ENCODE data around the gene NAA20. TPM values are rescaled to one million over a fixed set of nuclear protein-coding genes. Genes with fewer than 3 reads are reported as not detected.

NAA20 gene
- total RNA-seq, 1 donor = 32.6 TPM

GRCh38 chr20:19991308-19991707 lies 25.9 kb upstream of the NAA20 start:
- no peak for DNase-seq (ENCODE audit: insufficient read length, low spot score, missing footprints)
- Histone ChIP-seq H3K9me3 (ENCODE audit: low read depth, low read length) (no peaks in the 10 kb centered on the region), H4K20me1 (ENCODE audit: insufficient read depth, low read length) (peaks cover 4% of the 10 kb centered on the region), H3K36me3 (ENCODE audit: insufficient read depth, low read length) (peaks cover 24% of the 10 kb centered on the region), H3K27ac (ENCODE audit: low read depth, low read length) (peak overlapping the region; percentile 95), H3K4me2 (ENCODE audit: insufficient read depth, low read length) (no peak overlapping the region), H3K4me3 (ENCODE audit: insufficient read depth, low read length) (no peak overlapping the region), H3K79me2 (ENCODE audit: insufficient read depth, low read length) (peaks cover 67% of the 10 kb centered on the region), H2AFZ (ENCODE audit: low read length) (no peak overlapping the region), H3K27me3 (ENCODE audit: insufficient read depth, low read length) (no peaks in the 10 kb centered on the region), H3K4me1 (ENCODE audit: insufficient read depth, low read length) (peaks cover 58% of the 10 kb centered on the region)
- no peak for TF ChIP-seq CTCF (IDR thresholded peaks at IDR 0.05; ENCODE audit: extremely low read depth, low read depth, low read length)

- Histone ChIP-seq H4K20me1 (ENCODE audit: insufficient read depth, low read length) (peaks cover under 1% of the 10 kb centered on the region), H3K4me1 (ENCODE audit: insufficient read depth, low read length) (peaks cover 53% of the 10 kb centered on the region), H3K27ac (ENCODE audit: low read depth, low read length) (peak overlapping the region; percentile 95), H3K27me3 (ENCODE audit: insufficient read depth, low read length) (no peaks in the 10 kb centered on the region), H3K36me3 (ENCODE audit: insufficient read depth, low read length) (peaks cover 25% of the 10 kb centered on the region), H3K9me3 (ENCODE audit: low read depth, low read length) (no peaks in the 10 kb centered on the region), H2AFZ (ENCODE audit: low read length) (no peak overlapping the region), H3K4me3 (ENCODE audit: insufficient read depth, low read length) (no peak overlapping the region), H3K79me2 (ENCODE audit: insufficient read depth, low read length) (peaks cover 67% of the 10 kb centered on the region), H3K4me2 (ENCODE audit: insufficient read depth, low read length) (peak overlapping the region; percentile 28)
- TF ChIP-seq CTCF (IDR thresholded peaks at IDR 0.05; ENCODE audit: extremely low read depth, low read depth, low read length) = no peak
- no peak for DNase-seq (ENCODE audit: insufficient read length, low spot score, missing footprints)
These were observed 25.3 kb upstream of the NAA20 start for GRCh38 chr20:19991854-19992253.

DNA sequence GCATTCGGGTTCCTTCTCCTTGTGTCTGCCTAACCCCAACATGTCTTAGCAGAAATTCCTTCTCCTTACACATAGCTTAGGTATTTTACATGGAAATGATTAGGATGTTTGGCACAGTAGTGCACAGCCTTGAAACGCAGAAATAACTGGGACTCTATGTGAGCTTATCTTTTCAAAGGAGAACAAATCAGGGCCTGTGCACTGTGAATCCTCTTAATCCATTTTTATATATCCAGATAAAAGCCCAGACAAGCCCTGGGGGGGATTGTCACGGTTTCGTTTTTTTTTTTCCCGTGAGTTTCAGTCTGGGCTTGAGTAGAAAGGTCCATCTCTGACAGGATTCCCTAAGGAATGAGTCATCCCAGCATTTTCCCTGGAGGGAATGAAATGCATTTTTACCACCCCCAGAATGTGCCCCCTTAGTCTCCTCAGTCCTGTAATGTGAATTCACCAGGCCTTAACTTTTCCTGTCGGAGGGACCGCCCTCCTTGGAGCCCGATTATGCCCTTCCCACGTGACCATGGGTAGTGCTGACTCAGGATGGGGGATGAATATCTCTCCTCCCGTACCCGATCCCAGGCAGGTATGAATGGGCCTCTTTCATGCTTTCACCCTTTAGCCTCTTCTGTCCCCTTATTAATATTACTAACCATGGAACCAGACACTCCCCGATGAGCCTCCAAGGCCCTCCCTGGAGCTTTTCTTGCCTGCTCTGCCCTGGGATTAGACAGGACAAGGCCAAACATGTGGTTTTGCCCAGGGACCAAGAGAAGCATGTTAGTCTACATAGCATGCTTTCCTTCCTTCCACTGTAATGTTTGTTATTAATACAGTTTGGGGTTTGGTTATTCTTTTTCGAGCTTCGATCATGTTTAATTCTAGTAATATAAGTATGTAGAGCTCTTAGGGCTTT lies 23.9 kb upstream of the NAA20 start:
- Histone ChIP-seq H3K27me3 (ENCODE audit: insufficient read depth, low read length) (no peaks in the 10 kb centered on the region), H3K36me3 (ENCODE audit: insufficient read depth, low read length) (peaks cover 31% of the 10 kb centered on the region), H3K4me2 (ENCODE audit: insufficient read depth, low read length) (peak overlapping the region; percentile 87), H3K27ac (ENCODE audit: low read depth, low read length) (peak overlapping the region; percentile 95), H4K20me1 (ENCODE audit: insufficient read depth, low read length) (no peaks in the 10 kb centered on the region), H3K4me3 (ENCODE audit: insufficient read depth, low read length) (peak overlapping the region; percentile 54), H3K79me2 (ENCODE audit: insufficient read depth, low read length) (peaks cover 57% of the 10 kb centered on the region), H3K4me1 (ENCODE audit: insufficient read depth, low read length) (peaks cover 50% of the 10 kb centered on the region), H2AFZ (ENCODE audit: low read length) (peak overlapping the region; percentile 21), H3K9me3 (ENCODE audit: low read depth, low read length) (no peaks in the 10 kb centered on the region)
- no peak for DNase-seq (ENCODE audit: insufficient read length, low spot score, missing footprints)
- TF ChIP-seq CTCF (IDR thresholded peaks at IDR 0.05; ENCODE audit: extremely low read depth, low read depth, low read length) = no peak

GRCh38 chr20:19993958-19994669 lies 23.0 kb upstream of the NAA20 start:
- H4K20me1 ChIP-seq (ENCODE audit: insufficient read depth, low read length) = no peaks in the 10 kb centered on the region
- H3K4me1 ChIP-seq (ENCODE audit: insufficient read depth, low read length) = peaks cover 50% of the 10 kb centered on the region
- H3K27ac ChIP-seq (ENCODE audit: low read depth, low read length) = peak overlapping the region; percentile 95
- peak overlapping the region; percentile 87 for H3K4me2 ChIP-seq (ENCODE audit: insufficient read depth, low read length)
- H3K9me3 ChIP-seq (ENCODE audit: low read depth, low read length) = no peaks in the 10 kb centered on the region
- no peak for TF ChIP-seq CTCF (IDR thresholded peaks at IDR 0.05; ENCODE audit: extremely low read depth, low read depth, low read length)
- peaks cover 55% of the 10 kb centered on the region for H3K79me2 ChIP-seq (ENCODE audit: insufficient read depth, low read length)
- DNase-seq (ENCODE audit: insufficient read length, low spot score, missing footprints) = no peak
- H3K36me3 ChIP-seq (ENCODE audit: insufficient read depth, low read length) = peaks cover 39% of the 10 kb centered on the region
- H3K27me3 ChIP-seq (ENCODE audit: insufficient read depth, low read length) = no peaks in the 10 kb centered on the region
- H2AFZ ChIP-seq (ENCODE audit: low read length) = no peak overlapping the region
- peak overlapping the region; percentile 54 for H3K4me3 ChIP-seq (ENCODE audit: insufficient read depth, low read length)

Measured in osteoblast (primary cell).